ENCODE measurements around the gene GSTA4. TPM values are rescaled to one million over a fixed set of nuclear protein-coding genes. Genes with fewer than 3 reads are reported as not detected.
"Not testable (repeated sequence)": the region's sequence is repeated elsewhere in the genome, so short reads cannot be mapped to it uniquely, and the experiment has no call there.

GSTA4 gene
- total RNA-seq, 1 donor from 2014 or later = 44.7 TPM

DNA sequence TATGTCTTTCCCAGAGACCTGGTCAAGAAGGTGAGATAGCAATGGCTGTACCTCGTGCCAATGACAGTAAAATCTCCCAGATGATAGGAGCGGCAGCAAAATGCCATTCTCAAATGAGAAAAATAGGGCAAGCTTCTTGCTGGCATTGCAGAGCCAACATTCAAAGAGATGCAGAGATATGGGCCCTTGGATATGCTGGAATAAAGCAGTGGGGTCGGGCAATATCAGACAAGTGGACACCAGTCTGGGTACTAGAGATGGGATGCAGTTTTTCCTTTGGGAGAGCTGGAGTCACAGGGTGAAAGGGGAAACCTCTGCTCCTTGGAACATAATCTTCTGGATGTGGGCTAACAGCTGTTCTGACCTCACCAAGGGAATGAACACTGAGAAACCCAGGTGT is 29.0 kb downstream of the GSTA4 start:
- H3K4me1 Mint-ChIP-seq (ENCODE audit: low read depth) = peaks cover 15% of the 10 kb centered on the region
- TF ChIP-seq, protein P1, sequence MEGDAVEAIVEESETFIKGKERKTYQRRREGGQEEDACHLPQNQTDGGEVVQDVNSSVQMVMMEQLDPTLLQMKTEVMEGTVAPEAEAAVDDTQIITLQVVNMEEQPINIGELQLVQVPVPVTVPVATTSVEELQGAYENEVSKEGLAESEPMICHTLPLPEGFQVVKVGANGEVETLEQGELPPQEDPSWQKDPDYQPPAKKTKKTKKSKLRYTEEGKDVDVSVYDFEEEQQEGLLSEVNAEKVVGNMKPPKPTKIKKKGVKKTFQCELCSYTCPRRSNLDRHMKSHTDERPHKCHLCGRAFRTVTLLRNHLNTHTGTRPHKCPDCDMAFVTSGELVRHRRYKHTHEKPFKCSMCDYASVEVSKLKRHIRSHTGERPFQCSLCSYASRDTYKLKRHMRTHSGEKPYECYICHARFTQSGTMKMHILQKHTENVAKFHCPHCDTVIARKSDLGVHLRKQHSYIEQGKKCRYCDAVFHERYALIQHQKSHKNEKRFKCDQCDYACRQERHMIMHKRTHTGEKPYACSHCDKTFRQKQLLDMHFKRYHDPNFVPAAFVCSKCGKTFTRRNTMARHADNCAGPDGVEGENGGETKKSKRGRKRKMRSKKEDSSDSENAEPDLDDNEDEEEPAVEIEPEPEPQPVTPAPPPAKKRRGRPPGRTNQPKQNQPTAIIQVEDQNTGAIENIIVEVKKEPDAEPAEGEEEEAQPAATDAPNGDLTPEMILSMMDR (IDR thresholded peaks at IDR 0.05; ENCODE audit: unreplicated experiment) = no peak
- H3K27ac Mint-ChIP-seq = no peak overlapping the region
- DNase-seq (ENCODE audit: low spot score, unreplicated experiment) = no peak
- H3K9me3 Mint-ChIP-seq (ENCODE audit: low read depth) = peaks cover 3% of the 10 kb centered on the region
- no peaks in the 10 kb centered on the region for H3K27me3 Mint-ChIP-seq
- no peaks in the 10 kb centered on the region for H3K36me3 Mint-ChIP-seq (ENCODE audit: insufficient read depth)
- no peak overlapping the region for H3K4me3 Mint-ChIP-seq (ENCODE audit: low read depth)

DNA sequence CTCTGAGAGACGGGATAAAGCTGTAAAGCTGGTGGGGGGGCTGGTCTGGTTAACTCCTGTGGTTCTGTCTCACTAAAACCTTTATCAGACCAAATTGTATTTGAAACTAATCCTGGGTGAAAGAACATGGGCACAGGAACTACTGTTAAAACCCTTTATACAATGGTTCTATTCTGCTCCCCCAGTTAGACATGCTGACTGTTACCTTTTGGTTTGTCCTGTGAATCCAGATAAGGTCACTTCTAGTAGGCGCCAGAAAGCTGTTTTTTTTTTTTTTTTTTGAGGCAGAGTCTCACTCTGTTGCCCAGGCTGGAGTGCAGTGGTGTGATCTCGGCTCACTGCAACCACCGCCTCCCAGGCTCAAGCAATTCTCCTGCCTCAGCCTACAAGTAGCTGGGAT is 29.7 kb downstream of the GSTA4 start:
- DNase-seq (ENCODE audit: low spot score, unreplicated experiment) = no peak
- Mint-ChIP-seq H3K27ac (no peak overlapping the region), H3K36me3 (ENCODE audit: insufficient read depth) (no peaks in the 10 kb centered on the region), H3K4me3 (ENCODE audit: low read depth) (no peak overlapping the region), H3K27me3 (no peaks in the 10 kb centered on the region), H3K4me1 (ENCODE audit: low read depth) (peaks cover 15% of the 10 kb centered on the region), H3K9me3 (ENCODE audit: low read depth) (peaks cover 3% of the 10 kb centered on the region)
- TF ChIP-seq, protein P1 (IDR thresholded peaks at IDR 0.05; ENCODE audit: unreplicated experiment) = no peak

DNA sequence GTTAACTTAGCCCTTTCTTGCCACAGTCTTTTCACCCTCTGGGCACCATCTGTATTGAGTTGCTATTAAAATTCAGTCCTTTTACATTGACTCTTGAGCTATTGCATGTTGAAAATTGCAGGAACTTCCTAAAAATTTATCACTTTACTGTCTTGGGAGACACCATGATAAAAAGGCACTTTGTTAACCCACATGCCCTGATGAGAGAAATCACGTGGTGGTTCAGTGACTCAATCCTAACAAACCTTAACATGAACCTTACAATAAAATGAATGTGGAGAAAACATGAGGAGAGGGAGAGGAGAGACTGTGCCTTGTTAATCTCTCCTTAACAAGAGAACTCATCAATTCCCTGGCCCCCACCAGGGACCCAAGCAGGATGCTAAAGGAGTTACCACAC is 30.8 kb downstream of the GSTA4 start:
- Mint-ChIP-seq H3K27ac (no peak overlapping the region), H3K27me3 (no peaks in the 10 kb centered on the region), H3K4me1 (ENCODE audit: low read depth) (peaks cover 13% of the 10 kb centered on the region), H3K4me3 (ENCODE audit: low read depth) (no peak overlapping the region), H3K36me3 (ENCODE audit: insufficient read depth) (no peaks in the 10 kb centered on the region), H3K9me3 (ENCODE audit: low read depth) (peaks cover 6% of the 10 kb centered on the region)
- no peak for DNase-seq (ENCODE audit: low spot score, unreplicated experiment)
- TF ChIP-seq, protein P1 (IDR thresholded peaks at IDR 0.05; ENCODE audit: unreplicated experiment) = no peak

DNA sequence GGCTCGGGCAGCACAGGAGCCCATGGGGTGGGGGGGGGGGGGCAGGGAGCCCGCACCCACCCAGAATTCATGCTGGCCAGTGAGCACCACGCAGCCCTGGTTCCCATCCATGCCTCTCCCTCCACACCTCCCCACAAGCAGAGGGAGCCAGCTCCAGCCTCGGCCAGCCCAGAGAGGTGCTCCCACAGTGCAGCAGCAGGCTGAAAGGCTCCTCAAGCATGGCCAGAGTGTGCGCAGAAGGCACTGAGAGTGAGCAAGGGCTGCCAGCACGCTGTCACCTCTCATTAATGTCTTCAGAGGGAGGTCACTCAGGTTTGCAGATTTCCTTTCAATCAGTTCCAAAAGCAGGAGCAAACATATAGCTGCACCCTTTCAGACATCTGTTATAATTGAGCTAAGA is 32.4 kb downstream of the GSTA4 start:
- Mint-ChIP-seq H3K27ac (no peak overlapping the region), H3K9me3 (ENCODE audit: low read depth) (peaks cover 6% of the 10 kb centered on the region), H3K4me3 (ENCODE audit: low read depth) (no peak overlapping the region), H3K27me3 (no peaks in the 10 kb centered on the region), H3K4me1 (ENCODE audit: low read depth) (peaks cover 12% of the 10 kb centered on the region), H3K36me3 (ENCODE audit: insufficient read depth) (no peaks in the 10 kb centered on the region)
- no peak for DNase-seq (ENCODE audit: low spot score, unreplicated experiment)
- TF ChIP-seq, protein P1 (IDR thresholded peaks at IDR 0.05; ENCODE audit: unreplicated experiment) = no peak

DNA sequence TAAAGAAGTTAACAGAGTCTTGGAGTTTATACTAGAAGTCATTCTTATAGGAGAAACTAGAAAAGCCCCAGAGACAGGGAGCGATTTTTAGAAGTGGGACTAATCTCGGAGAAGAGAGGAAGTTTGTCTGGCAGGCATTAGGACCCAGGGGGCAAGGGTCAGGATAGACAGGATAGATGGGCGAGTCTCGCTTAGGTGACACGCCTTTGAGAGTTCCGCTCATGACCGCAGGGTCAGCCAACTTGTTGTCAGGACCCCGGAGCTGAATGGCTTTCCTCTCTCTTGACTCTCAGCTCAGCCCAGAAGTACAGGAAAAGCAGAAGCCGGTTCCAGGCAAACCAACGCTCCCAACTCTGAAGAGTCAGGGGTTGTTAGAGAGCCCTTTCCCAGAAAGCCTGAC is 34.1 kb downstream of the GSTA4 start:
- not testable (repeated sequence) for H3K27me3 Mint-ChIP-seq; H3K27ac Mint-ChIP-seq; H3K9me3 Mint-ChIP-seq (ENCODE audit: low read depth); H3K4me3 Mint-ChIP-seq (ENCODE audit: low read depth); H3K36me3 Mint-ChIP-seq (ENCODE audit: insufficient read depth); DNase-seq (ENCODE audit: low spot score, unreplicated experiment)
- H3K4me1 Mint-ChIP-seq (ENCODE audit: low read depth) = peaks cover 18% of the 10 kb centered on the region

DNA sequence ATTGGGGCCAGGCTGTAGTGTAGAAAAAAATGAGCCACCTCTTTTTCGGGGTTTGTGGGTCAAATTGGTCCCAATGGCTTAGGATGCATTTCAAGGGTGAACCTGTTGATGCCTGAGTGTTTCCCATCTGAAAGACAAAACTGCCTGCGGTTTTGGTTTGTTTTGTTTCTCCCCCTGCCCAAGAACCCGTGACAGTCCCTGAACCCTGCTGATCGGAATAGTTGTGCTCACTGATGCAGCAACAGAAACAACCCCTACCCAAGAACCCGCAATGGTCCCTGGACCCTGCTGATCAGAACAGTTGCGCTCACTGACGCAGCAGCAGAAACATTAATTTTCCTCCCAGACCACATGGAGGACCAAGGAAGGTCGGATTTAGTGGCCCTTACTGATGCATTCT is 34.9 kb downstream of the GSTA4 start:
- not testable (repeated sequence) for H3K27me3 Mint-ChIP-seq; H3K27ac Mint-ChIP-seq; DNase-seq (ENCODE audit: low spot score, unreplicated experiment); H3K4me3 Mint-ChIP-seq (ENCODE audit: low read depth); H3K9me3 Mint-ChIP-seq (ENCODE audit: low read depth); H3K36me3 Mint-ChIP-seq (ENCODE audit: insufficient read depth)
- peaks cover 20% of the 10 kb centered on the region for H3K4me1 Mint-ChIP-seq (ENCODE audit: low read depth)

All from progenitor cell of endocrine pancreas (in vitro differentiated cells).